ENCODE results near the gene MAPK1.

MAPK1 gene

DNA sequence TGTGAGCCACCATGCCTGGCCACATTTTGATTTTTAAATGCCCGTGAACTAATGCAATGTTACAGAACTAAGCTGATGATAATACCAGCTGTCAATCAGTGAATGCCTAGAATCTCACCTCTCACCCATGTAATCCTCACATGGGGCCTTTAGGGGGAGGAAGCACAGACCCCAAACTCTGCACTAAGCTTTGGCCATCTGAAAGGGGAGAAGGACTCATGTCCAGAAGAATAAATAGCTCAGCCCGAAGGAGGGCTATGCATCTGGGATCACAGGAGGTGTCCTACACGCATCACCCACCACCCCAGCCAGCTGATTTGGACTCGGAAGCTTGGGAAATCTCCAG lies 95.8 kb downstream of the MAPK1 start:
- Mint-ChIP-seq H3K4me1 (ENCODE audit: low read depth) (peaks cover 39% of the 10 kb centered on the region), H3K9me3 (no peaks in the 10 kb centered on the region), H3K4me3 (no peak overlapping the region), H3K27me3 (ENCODE audit: low read depth) (no peaks in the 10 kb centered on the region), H3K36me3 (ENCODE audit: low read depth) (peaks cover 43% of the 10 kb centered on the region), H3K27ac (no peak overlapping the region)

DNA sequence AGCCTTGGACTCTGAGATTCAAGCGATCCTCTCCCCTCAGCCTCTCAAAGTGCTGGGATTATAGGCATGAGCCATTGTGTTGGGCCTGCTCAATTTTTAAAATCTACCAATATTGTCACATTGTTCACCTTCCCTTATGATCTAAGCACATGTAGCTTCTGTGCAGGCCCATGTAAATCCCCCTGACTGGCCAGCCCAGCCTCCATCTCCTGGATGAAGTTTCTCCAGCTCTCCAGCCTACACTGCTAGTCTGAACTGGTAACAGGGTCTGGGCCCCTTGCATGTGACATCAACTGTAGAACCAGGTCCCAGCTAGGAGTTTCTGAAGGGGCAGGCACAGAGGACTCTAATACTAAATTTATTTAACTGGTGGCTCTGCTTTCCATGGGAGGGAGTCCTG lies 99.0 kb downstream of the MAPK1 start:
- Mint-ChIP-seq H3K27ac (peak overlapping the region; percentile 71), H3K27me3 (ENCODE audit: low read depth) (no peaks in the 10 kb centered on the region), H3K4me1 (ENCODE audit: low read depth) (peaks cover 67% of the 10 kb centered on the region), H3K9me3 (no peaks in the 10 kb centered on the region), H3K36me3 (ENCODE audit: low read depth) (peaks cover 64% of the 10 kb centered on the region), H3K4me3 (peak overlapping the region; percentile 60)

DNA sequence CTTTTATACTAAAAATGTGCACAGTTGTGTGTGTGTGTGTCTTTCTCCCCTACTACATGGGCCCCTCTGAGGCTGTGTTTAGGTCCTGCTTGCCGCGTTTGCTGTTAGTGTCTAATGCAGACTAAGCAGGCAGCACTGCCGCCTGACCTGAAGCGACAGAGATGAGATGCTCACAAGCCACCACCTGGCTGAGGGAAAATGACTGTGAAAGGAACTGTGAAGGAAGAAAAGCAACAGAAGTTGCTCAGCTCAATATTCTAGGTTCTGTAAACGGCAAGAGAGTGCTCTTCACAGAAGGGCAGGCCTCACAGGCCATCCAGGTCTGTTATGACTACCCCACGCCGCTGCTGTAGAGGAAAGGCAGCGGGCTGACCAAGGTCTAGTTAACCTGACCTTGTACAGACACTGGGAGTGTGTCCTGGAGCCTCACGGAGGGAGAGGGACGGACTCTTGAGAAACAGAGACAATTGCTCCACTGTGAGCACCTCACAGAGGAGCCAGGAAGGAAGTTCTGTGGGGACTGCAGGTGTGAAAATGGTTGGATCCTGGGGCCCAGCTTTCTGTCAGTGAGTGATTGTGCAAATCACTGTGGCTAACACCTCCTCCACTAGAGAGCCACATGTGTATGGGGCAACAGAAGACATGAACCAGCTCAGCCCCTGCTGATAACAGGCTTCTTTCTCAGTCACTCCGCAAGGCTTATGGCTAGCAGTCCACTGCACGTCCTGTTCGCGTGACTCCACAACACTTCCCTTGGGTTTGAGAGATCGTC lies 100.6 kb downstream of the MAPK1 start:
- no peaks in the 10 kb centered on the region for H3K9me3 Mint-ChIP-seq
- peak overlapping the region; percentile 96 for H3K27ac Mint-ChIP-seq
- H3K36me3 Mint-ChIP-seq (ENCODE audit: low read depth) = peaks cover 62% of the 10 kb centered on the region

DNA sequence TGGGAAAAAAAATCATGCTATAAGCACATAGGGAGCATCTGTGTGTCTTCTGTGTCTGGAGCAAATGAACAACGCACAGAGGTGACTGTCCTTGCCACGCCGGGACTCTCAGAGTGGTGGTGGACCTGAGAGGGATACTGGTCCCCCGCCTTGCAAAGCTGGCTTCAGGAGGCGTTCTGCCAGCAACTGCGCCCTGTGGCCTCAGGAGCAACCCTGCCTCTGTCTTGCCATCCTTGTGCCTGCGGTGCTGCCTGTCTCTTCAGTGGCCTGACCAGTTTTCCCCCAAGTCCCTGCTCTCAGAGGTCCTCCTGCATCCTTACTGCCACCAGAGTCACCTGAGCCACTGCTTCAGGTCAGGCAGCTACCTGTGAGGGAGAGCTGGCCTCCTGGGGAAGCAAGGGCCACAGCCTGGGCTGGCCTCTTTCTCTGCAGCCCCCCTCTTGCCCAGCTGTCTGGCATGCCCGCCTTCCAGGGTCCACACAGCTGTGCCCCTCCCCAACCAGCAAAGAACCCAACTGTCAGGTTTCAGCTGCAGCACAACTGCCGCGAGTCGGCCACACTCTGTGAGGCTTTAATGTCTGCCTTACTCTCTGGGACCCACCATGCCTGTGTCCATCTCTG lies 101.4 kb downstream of the MAPK1 start:
- peak overlapping the region; percentile 63 for H3K4me3 Mint-ChIP-seq
- peak overlapping the region; percentile 96 for H3K27ac Mint-ChIP-seq
- H3K36me3 Mint-ChIP-seq (ENCODE audit: low read depth) = peaks cover 62% of the 10 kb centered on the region
- no peaks in the 10 kb centered on the region for H3K9me3 Mint-ChIP-seq
- H3K27me3 Mint-ChIP-seq (ENCODE audit: low read depth) = no peaks in the 10 kb centered on the region
- H3K4me1 Mint-ChIP-seq (ENCODE audit: low read depth) = peaks cover 75% of the 10 kb centered on the region

More for the DNA sequence above, 100.6 kb downstream of the MAPK1 start:
- no peaks in the 10 kb centered on the region for H3K27me3 Mint-ChIP-seq (ENCODE audit: low read depth)
- H3K4me1 Mint-ChIP-seq (ENCODE audit: low read depth) = peaks cover 71% of the 10 kb centered on the region
- peak overlapping the region; percentile 63 for H3K4me3 Mint-ChIP-seq

DNA sequence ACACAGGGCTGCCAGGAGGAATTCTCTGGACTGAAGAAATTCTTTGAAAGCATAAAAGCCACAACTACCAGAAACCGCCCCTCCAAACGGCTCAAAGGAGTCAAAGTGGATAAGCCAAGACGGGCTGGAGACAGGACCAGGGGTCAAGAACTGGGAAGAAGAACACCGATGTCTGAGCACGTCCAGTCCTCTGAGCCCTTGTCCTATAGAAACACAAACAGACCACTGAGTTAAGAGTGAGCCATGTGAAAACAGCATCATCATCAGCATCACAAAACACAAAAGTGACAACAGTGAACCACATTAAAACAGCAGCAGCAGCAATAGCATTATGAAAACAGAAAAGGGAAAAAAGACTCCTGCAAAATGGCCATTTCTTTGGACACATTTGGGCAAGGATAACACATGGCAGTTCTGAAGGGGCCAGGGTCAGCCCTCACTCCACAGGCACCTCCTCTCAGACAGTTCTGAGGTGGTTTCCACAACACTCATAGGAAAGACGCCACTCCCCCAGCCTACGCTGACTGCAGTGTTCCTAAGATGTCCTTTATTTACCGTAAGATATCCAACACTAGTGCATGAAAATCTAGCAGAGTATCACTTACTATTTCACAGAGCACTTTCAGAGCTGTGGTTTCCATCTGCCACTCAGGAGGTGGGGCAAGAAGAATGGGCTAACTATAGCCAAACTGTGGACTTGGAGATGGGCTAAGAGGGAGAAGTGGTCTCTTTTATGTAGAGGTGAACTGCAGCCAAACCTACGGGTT lies 103.2 kb downstream of the MAPK1 start:
- H3K9me3 Mint-ChIP-seq = no peaks in the 10 kb centered on the region
- H3K36me3 Mint-ChIP-seq (ENCODE audit: low read depth) = peaks cover 63% of the 10 kb centered on the region
- peaks cover 83% of the 10 kb centered on the region for H3K4me1 Mint-ChIP-seq (ENCODE audit: low read depth)
- no peaks in the 10 kb centered on the region for H3K27me3 Mint-ChIP-seq (ENCODE audit: low read depth)
- peak overlapping the region; percentile 72 for H3K27ac Mint-ChIP-seq
- peak overlapping the region; percentile 45 for H3K4me3 Mint-ChIP-seq

DNA sequence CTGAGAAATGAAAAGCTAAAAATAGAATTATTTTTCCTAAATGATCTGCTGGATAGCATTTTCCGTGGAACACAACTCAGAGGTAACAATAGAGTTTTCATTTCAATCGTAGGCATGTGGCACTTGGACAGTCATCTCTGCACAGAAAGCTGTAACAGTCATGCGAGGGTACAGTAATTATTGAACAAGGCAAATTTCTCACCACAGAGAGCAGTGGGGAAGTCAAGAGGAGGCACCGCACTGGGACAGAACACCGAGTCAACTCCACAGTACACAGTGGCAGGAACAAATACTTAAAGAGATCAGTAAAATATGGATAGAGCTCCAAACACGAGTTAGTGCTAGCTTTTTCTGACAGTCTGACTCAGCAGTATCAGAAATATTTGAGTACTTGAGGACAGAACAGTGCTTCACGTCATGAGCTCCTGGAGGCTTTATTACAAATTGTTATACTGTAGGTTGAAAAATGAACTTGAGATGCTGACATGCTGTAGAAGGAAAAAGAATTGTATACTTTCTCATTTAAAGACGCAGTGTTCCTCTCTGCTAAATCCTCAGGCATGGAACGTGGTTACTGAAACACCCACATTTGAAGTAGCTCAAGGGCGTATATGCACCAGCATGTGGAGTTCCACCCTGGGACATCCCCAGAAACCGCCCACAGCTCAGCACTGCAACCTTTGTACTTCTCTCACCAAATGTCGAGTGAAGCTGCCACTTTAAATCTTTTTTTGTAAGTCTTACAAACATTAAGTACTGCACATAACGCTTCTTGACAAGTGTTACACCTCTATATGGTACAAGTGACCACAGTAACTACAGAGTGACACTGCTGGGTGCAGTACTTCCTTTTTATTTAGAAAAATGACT lies 104.5 kb downstream of the MAPK1 start:
- peak overlapping the region; percentile 72 for H3K27ac Mint-ChIP-seq
- no peaks in the 10 kb centered on the region for H3K9me3 Mint-ChIP-seq
- peaks cover 61% of the 10 kb centered on the region for H3K36me3 Mint-ChIP-seq (ENCODE audit: low read depth)
- H3K4me1 Mint-ChIP-seq (ENCODE audit: low read depth) = peaks cover 75% of the 10 kb centered on the region
- no peaks in the 10 kb centered on the region for H3K27me3 Mint-ChIP-seq (ENCODE audit: low read depth)
- peak overlapping the region; percentile 43 for H3K4me3 Mint-ChIP-seq

DNA sequence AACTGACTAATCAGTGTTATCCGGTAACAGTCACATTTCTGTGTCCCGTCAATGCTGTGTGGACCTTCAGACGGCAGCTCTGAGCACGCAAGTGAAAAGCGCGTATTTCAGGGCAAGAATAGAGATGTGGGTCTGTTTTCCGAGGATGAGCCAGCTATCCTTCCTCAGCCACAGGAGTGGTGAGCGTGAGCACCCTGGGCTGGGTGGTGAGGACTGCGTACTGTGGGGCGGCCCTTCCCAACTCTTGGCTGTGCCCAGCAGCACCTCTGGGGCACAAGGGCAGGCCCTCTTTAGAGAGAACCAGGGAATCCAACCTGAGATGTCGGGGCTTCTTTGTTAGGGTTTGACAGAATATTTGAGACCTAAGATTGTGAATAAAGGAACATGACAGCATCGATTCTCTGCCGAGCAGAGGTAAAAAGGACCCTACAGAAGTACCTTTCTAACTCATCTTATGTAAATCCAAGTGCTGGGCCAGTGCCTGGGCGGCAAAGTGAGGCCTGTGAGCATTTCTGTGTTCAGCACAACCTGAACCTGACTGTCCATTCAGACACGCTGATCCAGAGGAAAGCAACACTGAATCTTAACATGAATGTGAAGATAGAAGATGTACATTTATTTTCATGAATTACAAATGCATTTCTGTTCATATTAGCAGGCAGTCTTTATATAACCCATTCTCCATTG lies 105.3 kb downstream of the MAPK1 start:
- H3K36me3 Mint-ChIP-seq (ENCODE audit: low read depth) = peaks cover 58% of the 10 kb centered on the region
- no peaks in the 10 kb centered on the region for H3K27me3 Mint-ChIP-seq (ENCODE audit: low read depth)
- peak overlapping the region; percentile 12 for H3K4me3 Mint-ChIP-seq
- no peaks in the 10 kb centered on the region for H3K9me3 Mint-ChIP-seq
- H3K27ac Mint-ChIP-seq = peak overlapping the region; percentile 27
- H3K4me1 Mint-ChIP-seq (ENCODE audit: low read depth) = peaks cover 69% of the 10 kb centered on the region

DNA sequence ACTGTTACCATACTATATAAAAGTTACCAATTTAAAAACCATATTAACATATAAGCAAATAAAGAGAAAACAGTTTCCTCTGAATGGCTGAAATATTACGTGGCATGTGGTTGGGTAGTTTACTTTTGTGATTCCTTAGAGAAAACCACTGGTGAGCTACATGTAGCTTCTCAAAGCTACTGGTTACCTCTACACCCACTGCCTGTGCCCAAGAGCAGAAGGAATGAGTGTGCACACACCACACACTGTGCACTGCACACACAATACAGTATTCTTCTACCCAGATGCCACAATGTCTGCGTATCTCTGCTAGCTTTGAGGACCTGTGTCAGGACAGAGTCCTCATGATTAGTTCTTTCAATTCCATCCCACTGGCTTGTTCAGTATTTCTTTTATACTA lies 106.4 kb downstream of the MAPK1 start:
- Mint-ChIP-seq H3K36me3 (ENCODE audit: low read depth) (peaks cover 56% of the 10 kb centered on the region), H3K27me3 (ENCODE audit: low read depth) (no peaks in the 10 kb centered on the region), H3K9me3 (no peaks in the 10 kb centered on the region), H3K27ac (no peak overlapping the region), H3K4me1 (ENCODE audit: low read depth) (peaks cover 61% of the 10 kb centered on the region), H3K4me3 (no peak overlapping the region)

DNA sequence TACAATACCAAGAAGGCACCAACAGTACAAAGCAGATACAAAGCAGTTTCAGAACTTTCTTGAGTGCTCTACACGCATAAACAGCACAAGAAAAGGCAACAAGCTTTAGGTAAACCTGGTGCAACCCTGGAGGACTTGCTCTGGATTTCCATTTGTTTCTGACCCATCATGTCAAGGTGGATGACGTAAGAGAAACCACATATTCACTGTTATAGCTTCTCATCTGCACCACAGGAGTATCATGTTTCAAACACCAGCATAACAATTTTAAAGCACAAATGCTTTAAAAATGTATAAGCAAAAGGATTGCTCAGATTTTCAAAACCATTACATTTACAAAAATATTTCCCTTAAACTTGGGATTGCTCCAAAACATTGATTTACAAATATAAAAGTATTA lies 106.8 kb downstream of the MAPK1 start:
- H3K36me3 Mint-ChIP-seq (ENCODE audit: low read depth) = peaks cover 58% of the 10 kb centered on the region
- peak overlapping the region; percentile 11 for H3K27ac Mint-ChIP-seq
- no peak overlapping the region for H3K4me3 Mint-ChIP-seq
- no peaks in the 10 kb centered on the region for H3K27me3 Mint-ChIP-seq (ENCODE audit: low read depth)
- H3K9me3 Mint-ChIP-seq = no peaks in the 10 kb centered on the region
- H3K4me1 Mint-ChIP-seq (ENCODE audit: low read depth) = peaks cover 57% of the 10 kb centered on the region

DNA sequence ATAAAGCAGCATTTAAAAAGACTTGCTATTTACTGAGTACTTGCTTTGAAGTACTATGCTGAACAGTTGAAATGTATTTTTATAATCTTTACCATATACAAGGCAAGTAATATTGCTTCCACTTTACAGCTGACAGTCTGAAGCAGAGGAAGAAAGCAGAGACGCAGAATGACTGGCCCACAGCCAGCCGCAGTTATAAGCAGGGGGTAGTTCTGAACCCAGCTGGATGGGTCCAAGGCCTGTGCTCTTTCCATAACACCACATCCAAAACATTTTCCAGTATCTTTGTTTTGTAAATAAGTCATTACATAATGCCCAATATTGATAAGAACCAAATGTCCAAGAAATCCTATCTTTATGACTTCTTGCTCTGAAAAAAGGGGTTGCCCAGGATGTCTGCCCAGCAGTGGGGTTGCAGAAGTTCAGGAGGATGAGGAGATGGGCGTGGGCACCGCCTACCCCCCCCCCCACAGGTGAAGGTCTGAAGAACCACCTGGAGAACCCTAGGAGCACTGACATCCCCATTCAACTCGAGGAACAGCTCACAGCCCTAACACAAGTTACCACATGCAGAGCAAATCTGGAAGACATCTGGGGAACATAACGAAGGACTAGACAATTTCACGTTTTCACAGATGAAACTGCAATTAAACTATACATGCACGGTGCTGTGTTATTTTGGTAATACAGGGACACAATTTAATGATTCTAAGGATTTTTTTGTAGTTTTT lies 107.6 kb downstream of the MAPK1 start:
- Mint-ChIP-seq H3K36me3 (ENCODE audit: low read depth) (peaks cover 51% of the 10 kb centered on the region), H3K4me1 (ENCODE audit: low read depth) (peaks cover 49% of the 10 kb centered on the region), H3K27ac (no peak overlapping the region), H3K27me3 (ENCODE audit: low read depth) (no peaks in the 10 kb centered on the region), H3K9me3 (no peaks in the 10 kb centered on the region), H3K4me3 (no peak overlapping the region)

DNA sequence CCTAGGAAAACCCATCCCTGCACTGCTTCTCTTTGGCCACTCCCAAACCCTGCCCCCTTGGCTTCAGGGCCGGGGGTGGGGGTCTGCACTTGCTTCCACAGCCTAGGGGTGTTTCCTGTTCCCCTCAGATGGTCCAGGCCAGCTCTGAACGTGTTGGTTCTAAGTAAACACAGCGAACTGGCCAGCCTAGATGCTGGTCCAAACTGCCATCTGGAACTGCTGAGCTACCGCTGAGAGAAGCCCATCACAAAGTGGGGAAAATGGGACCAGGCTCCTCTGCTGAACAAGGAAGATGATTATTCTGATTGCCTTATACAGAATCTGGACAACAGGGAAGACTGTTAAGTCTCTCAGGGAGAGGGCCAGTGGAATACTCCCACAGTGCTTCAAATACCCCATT lies 108.4 kb downstream of the MAPK1 start:
- Mint-ChIP-seq H3K27me3 (ENCODE audit: low read depth) (no peaks in the 10 kb centered on the region), H3K4me3 (no peak overlapping the region), H3K36me3 (ENCODE audit: low read depth) (peaks cover 47% of the 10 kb centered on the region), H3K9me3 (no peaks in the 10 kb centered on the region), H3K4me1 (ENCODE audit: low read depth) (peaks cover 42% of the 10 kb centered on the region), H3K27ac (no peak overlapping the region)

DNA sequence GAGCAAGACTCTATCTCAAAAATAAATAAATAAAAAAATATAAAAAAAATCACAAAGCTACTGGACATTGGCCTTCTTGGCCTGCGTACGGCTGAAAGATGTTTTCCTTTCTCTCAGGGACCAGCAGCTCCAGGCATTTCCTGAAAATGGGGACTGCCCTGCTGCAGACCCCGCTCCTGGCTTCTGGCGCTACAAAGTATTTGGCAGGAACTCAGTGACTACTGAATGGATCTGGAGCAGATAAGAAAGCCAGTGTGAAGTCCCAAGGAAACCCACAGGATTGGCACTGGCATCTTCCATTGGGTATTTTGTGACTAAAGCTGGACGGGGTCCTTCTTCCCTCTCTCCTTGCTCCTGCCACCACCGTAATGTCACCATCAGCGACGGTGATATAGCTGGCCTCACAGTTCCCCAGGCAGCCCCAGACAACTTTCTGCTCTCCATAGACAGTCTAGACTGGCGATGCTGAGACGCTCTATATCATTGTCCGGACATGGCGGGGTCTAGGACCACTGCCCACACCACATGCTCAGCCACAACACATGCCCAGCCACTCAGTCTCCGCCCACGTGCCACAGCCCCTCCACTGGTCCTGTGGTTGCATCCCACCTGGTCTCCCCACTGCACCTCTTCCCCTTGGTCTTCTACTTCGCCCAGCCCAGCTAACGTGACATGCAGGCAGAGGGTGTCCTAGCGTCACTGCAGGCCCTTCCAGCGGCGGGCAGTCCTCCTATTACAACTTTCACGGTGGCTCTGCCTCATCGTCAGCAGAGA lies 109.2 kb downstream of the MAPK1 start:
- H3K4me1 Mint-ChIP-seq (ENCODE audit: low read depth) = peaks cover 34% of the 10 kb centered on the region
- no peaks in the 10 kb centered on the region for H3K27me3 Mint-ChIP-seq (ENCODE audit: low read depth)
- no peak overlapping the region for H3K4me3 Mint-ChIP-seq
- no peak overlapping the region for H3K27ac Mint-ChIP-seq
- H3K9me3 Mint-ChIP-seq = no peaks in the 10 kb centered on the region
- H3K36me3 Mint-ChIP-seq (ENCODE audit: low read depth) = peaks cover 39% of the 10 kb centered on the region

DNA sequence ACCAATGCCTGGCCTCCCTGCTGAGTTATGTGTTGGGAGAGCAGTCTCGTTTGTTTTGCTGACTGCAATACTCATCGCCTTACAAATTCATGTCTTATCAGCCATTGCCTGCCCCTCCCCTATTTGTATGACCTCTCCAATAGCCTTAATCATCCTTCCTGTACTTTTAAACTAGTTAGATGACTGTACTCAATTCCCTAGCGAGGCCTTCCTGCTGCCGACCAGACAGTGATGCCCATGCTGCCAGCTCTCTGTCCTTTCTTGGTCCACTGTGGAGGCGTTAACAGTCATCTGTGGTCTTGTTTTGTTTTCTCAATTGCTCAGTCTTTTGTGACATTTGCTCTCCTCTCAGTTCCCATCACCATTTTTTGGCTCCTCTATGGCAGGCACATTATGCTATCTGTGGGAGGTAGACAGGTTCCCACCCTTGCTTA lies 111.6 kb downstream of the MAPK1 start:
- H3K27me3 Mint-ChIP-seq (ENCODE audit: low read depth) = no peaks in the 10 kb centered on the region
- H3K4me3 Mint-ChIP-seq = no peak overlapping the region
- peaks cover 12% of the 10 kb centered on the region for H3K4me1 Mint-ChIP-seq (ENCODE audit: low read depth)
- peaks cover 28% of the 10 kb centered on the region for H3K36me3 Mint-ChIP-seq (ENCODE audit: low read depth)
- H3K9me3 Mint-ChIP-seq = no peaks in the 10 kb centered on the region
- no peak overlapping the region for H3K27ac Mint-ChIP-seq

Measured in T-helper 1 cell treated with Interleukin-12 subunit alpha and Interleukin-12 subunit beta and Interleukin-4 antibody, amounts not matched to agents 30 μg/mL and 1 μg/mL, for 36 hours (primary cell).